ENCODE measurements around the gene FARP1. TPM values are rescaled to one million over a fixed set of nuclear protein-coding genes. Genes with fewer than 3 reads are reported as not detected.

FARP1 gene
- total RNA-seq, 2 donors from 2014 or later = 89.5 to 93.6 TPM

- no peak overlapping the region for H3K4me3 ChIP-seq
- TF ChIP-seq CTCF (IDR thresholded peaks at IDR 0.05) (peak in 4 of 7 experiments; percentile 28 to 48 (median 32)), POLR2A (IDR thresholded peaks at IDR 0.05) (no peak)
- no peaks in the 10 kb centered on the region for H3K9me3 ChIP-seq
- no peaks in the 10 kb centered on the region for H3K27me3 ChIP-seq
- intact Hi-C loops (cut with DNase I) = no loop called here
- 77 to 94% methylated on average over 1 of the region's 1 CpG for WGBS, 2 donors
- DNase-seq = no peak
- H3K4me1 ChIP-seq = no peaks in the 10 kb centered on the region
- no peak for ATAC-seq
- no peak overlapping the region for H3K27ac ChIP-seq
- peaks cover 0 to 5% of the 10 kb centered on the region in 2 donors for H3K36me3 ChIP-seq (replicated peaks in 1 of 2; ENCODE audit: insufficient read depth in 1 of 2, low read depth in 2 of 2)
Observed at GRCh38 chr13:98397221-98397620, 254.3 kb downstream of the FARP1 start.

GRCh38 chr13:98397861-98398260 is 255.0 kb downstream of the FARP1 start:
- TF ChIP-seq CTCF (IDR thresholded peaks at IDR 0.05) (no peak), POLR2A (IDR thresholded peaks at IDR 0.05) (no peak)
- H3K4me3 ChIP-seq = no peak overlapping the region
- ATAC-seq (no peak), DNase-seq (no peak)
- H3K36me3 ChIP-seq (replicated peaks in 1 of 2; ENCODE audit: insufficient read depth in 1 of 2, low read depth in 2 of 2) = peaks cover 0 to 5% of the 10 kb centered on the region in 2 donors
- WGBS, 2 donors = 84% methylated on average over 7 of the region's 7 CpGs
- H3K27ac ChIP-seq = no peak overlapping the region
- H3K9me3 ChIP-seq = no peaks in the 10 kb centered on the region
- no peaks in the 10 kb centered on the region for H3K4me1 ChIP-seq
- H3K27me3 ChIP-seq = no peaks in the 10 kb centered on the region
- intact Hi-C loops (cut with DNase I) = no loop called here

- DNase-seq (no peak), ATAC-seq (no peak)
- H3K27ac ChIP-seq = no peak overlapping the region
- WGBS, 2 donors = 86 to 91% methylated on average over 5 of the region's 5 CpGs
- no peaks in the 10 kb centered on the region for H3K9me3 ChIP-seq
- peaks cover 0 to 5% of the 10 kb centered on the region in 2 donors for H3K36me3 ChIP-seq (replicated peaks in 1 of 2; ENCODE audit: insufficient read depth in 1 of 2, low read depth in 2 of 2)
- no peak overlapping the region for H3K4me3 ChIP-seq
- no peaks in the 10 kb centered on the region for H3K4me1 ChIP-seq
- no peaks in the 10 kb centered on the region for H3K27me3 ChIP-seq
- intact Hi-C loops (cut with DNase I) = no loop called here
- no peak for TF ChIP-seq CTCF (IDR thresholded peaks at IDR 0.05)
- no peak for TF ChIP-seq POLR2A (IDR thresholded peaks at IDR 0.05)
Observed at GRCh38 chr13:98398581-98398980, 255.7 kb downstream of the FARP1 start.

GRCh38 chr13:98399756-98400155 is 256.9 kb downstream of the FARP1 start:
- Histone ChIP-seq H3K9me3 (no peaks in the 10 kb centered on the region), H3K27me3 (no peaks in the 10 kb centered on the region), H3K36me3 (replicated peaks in 1 of 2; ENCODE audit: insufficient read depth in 1 of 2, low read depth in 2 of 2) (peaks cover 0 to 5% of the 10 kb centered on the region in 2 donors), H3K27ac (no peak overlapping the region), H3K4me3 (no peak overlapping the region), H3K4me1 (peaks cover 3% of the 10 kb centered on the region)
- intact Hi-C loops (cut with DNase I) = loop anchor here (10.0 kb wide), 1 partner anchor 255 kb away; the partner anchor contains the start of gene FARP1
- TF ChIP-seq CTCF (IDR thresholded peaks at IDR 0.05) (no peak), POLR2A (IDR thresholded peaks at IDR 0.05) (no peak)
- 74 to 85% methylated on average over 4 of the region's 4 CpGs for WGBS, 2 donors
- no peak for ATAC-seq
- DNase-seq = no peak

GRCh38 chr13:98401934-98402333 is 259.0 kb downstream of the FARP1 start:
- intact Hi-C loops (cut with DNase I) = loop anchor here (10.0 kb wide), 1 partner anchor 257 kb away; the partner anchor contains the start of gene FARP1
- no peaks in the 10 kb centered on the region for H3K36me3 ChIP-seq (replicated peaks in 1 of 2; ENCODE audit: insufficient read depth in 1 of 2, low read depth in 2 of 2)
- WGBS, 2 donors = 72 to 77% methylated on average over 12 to 13 of the region's 13 CpGs
- H3K4me3 ChIP-seq = no peak overlapping the region
- H3K9me3 ChIP-seq = no peaks in the 10 kb centered on the region
- H3K27me3 ChIP-seq = no peaks in the 10 kb centered on the region
- TF ChIP-seq POLR2A (IDR thresholded peaks at IDR 0.05) (no peak), CTCF (IDR thresholded peaks at IDR 0.05) (no peak)
- DNase-seq (no peak), ATAC-seq (no peak)
- peaks cover 25% of the 10 kb centered on the region for H3K4me1 ChIP-seq
- no peak overlapping the region for H3K27ac ChIP-seq

All from body of pancreas (tissue), 4 donors.